SKM-1 treated with dmso at 0.1 percent for 144 hours (cell line): ENCODE measurements around the gene BANK1.

ENCODE experiments used
- DNase-seq: peaks from one replicate; lab custom pipeline; 2025; ENCODE audit not compliant: unreplicated experiment; lab: John Stamatoyannopoulos, UW

The BANK1 gene

GRCh38 chr4:102105983-102106382 lies 315.5 kb downstream of the BANK1 start:
- DNase-seq = no peak

GRCh38 chr4:102114118-102114630 lies 323.6 kb downstream of the BANK1 start:
- no peak for DNase-seq

GRCh38 chr4:102116121-102116520 lies 325.6 kb downstream of the BANK1 start:
- no peak for DNase-seq

- DNase-seq = no peak
Measured at GRCh38 chr4:102120846-102121245, 330.3 kb downstream of the BANK1 start.
